ENCODE data around the gene SKIDA1.
A peak's percentile ranks its signal among the peaks of the same experiment; 100 is the strongest.

SKIDA1 gene

DNA sequence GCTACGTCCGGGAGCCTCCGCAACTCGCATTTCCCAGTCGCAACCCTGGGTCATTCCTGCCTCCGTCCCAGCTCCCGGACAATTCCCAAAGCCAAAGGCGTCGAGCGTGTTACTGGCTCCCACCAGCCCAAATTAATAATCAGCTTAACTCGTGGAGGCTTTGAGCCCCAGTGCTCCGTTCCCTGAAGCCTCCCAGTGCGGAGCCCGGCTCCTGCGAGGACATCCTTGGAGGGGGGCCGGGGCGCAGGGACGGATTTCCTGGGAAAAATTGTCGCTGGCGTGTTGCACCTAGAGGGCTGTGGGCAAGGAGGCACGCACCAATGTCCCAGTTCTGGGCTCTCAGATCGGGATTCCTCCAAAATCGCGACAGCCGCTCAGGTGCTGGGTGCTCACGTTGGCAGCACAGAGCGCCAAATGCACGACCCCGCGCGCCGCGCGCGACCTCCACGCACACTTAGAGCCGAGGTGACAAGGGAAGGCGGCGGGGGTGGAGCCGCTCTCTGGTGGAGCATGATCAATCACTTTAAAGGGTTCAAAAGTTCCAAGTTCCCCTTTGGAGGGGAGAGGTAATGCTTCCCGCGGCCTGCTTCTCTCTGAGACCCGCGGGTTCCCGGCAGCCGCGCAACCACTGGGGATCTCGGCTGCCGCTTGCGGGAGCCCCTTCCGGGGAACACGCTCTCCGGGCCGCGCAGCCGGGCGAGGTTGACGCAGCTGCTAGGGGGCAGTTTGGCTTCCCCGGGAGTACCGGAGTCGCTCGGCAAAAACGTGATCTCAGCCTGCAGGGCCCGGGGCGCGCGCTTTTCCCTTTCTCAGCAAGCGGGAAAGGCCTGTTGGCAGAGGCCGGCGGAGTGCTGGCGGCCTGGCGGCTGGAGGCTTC, 25.5 kb downstream of the SKIDA1 start:
- DNase-seq, result peak; percentile 73

GRCh38 chr10:21498986-21499385, 26.5 kb downstream of the SKIDA1 start:
- DNase-seq, result no peak

- no peak for DNase-seq
Observed at GRCh38 chr10:21498377-21498776, 27.1 kb downstream of the SKIDA1 start.

DNA sequence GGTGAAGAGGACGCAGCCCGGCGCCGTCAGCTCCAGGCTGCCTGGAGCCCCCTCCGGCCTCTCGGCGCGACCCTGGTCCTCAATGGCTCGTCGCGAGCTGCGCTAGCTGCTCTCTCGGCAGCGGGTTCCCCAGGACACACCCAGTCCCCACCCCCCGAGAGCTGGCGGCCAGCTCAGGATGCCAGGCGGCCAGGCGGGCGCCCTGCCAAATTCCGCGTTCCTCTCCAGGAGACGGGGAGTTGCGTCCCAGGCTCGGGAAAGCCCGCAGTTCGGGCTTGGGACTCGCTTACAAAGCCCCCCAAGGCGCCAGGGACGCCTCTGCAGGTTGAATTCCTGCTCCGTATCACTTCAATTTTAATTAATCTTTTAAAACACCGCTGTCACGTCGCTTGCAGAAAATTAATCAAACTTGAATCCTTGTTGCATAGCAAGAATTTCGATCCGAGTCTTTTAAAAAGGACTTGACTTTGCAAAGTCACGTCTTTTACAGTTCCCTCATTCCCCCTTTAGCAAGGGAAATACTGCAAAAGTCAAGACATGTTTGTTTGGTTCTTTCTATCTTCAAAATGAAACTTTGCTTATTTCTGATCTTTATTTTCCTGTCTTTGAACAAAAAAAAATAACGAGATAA, 28.2 kb downstream of the SKIDA1 start:
- DNase-seq, result peak; percentile 94

DNA sequence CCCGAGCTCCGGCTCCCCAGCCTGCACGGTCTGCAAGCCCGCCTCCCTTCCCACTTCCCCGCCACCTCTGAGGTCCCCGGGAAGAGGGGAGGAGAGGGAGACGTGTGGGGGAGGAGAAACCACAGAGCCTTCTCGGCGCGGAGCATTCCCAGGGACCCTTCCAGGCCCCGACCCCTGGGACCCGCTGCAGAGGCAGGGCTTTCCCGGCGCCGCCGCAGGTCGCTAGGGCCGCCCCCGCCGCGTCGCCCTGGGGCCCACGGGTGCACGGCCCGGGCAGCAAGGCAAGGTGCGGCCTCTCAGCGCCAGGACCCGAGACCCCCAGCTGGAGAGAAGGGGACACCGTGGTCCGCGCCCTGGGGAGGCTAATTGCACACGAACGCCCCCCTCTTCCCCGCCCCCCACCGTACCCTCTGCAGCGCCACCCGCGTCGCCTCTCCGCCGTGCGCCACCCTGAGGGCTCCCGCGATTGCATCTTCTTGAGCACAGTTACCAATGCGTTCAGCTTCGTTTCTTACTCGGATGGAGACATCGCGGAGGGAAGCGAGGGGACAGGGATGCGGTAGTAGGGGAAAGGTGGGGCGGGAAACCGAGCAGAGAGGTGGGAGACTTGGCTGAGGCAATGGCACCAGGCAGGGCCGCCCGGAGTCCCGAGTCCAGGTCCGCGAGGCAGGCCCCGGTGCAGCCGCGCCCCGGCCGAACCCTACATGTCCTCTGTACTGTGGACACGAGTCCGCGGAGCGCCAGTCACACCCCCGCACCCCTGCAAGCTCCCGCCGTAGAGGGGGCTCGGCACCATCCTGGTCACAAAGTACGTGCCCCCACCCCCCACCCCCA, 28.9 kb downstream of the SKIDA1 start:
- peak; percentile 77 for DNase-seq

DNA sequence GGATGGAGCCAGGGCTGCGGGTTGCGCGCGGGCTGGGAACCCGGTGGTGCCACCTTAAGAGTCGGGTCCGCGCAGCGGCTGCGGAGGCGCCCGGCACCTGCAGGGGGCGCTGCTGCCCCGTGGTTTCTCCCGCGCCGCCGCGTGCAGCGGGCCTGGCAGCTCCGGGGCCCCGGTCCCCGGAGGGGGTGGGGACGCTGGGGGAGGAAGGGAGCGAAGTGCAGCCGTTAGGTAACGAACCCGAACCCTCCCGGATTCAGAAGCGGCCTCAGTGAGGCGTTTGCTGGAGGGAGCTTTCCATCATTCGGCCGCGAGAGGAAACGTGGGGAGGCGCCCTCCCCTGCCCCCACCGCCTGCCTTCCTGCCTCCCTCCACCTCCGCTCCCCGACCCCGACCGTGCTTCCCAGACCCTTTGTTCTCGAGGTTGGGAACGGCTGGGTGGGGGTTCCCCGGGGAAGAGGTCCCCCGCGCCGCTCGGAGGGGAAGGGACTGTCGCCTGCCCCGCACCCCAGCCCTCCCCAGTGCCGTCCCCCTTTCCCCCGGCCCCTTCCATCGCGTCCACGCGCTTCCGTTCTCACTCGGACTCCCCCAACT, 29.6 kb downstream of the SKIDA1 start:
- peak; percentile 92 for DNase-seq

- DNase-seq, result peak; percentile 44
Observed at GRCh38 chr10:21495002-21495751, 30.3 kb downstream of the SKIDA1 start.

DNA sequence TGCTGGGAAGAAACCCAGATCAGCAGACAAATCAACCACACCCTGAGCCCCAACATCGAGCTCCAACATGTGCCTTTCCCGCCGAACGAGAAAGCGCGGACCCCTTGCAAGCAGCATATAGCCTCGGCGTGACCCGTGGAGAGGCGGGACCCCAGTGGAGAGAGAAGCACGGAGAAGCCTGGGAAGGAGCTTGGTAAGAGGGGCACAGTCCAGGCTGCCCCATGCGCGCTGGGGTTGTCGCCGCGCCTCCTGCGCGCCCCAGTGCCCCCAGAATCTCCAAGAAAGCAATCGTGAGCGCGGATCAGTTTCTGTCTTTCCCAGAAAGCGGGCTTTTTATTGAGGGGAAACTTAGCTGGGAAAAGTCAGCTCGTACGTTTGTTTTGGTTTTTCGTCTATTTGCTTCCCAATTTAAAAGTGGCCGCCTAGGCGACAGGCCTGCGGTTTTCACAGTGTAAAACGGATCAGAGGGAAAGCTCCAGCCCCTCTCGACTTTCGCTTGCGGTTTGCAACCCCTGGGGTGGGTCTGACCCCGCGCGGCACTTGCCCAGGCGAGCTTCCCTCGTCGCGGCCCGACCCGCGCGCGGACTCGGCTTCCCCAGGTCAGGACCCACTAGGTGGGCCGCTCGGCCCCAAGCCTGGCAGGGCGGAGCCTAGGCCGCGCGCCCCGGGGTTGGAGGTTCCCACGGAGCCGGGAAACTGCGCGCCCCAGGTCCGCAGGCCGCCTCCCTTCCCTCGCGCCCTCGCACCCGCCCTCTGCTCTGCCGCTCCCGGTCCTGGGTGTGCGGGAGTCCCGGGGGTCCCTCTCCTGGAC, 31.1 kb downstream of the SKIDA1 start:
- DNase-seq, result peak; percentile 67

DNA sequence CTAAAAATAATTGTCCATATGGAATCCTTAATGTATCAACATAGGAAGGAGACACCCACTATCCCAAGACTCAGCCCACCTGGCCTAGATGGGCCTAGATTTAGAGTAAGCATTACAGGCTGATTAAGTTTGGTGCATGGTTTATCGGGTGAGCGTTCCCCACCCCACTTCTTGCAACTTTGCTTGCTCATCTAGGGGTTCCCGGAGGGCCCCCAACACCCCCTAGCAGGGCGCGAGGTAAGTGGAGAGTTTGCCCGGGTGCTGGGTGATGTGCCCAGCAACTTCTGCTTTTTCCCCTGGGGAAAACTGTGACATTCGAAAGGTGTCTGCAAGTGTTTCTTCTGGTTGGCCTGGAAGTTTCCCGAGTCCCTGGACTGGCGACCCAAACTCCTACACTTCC, 31.7 kb downstream of the SKIDA1 start:
- DNase-seq, result no peak

DNA sequence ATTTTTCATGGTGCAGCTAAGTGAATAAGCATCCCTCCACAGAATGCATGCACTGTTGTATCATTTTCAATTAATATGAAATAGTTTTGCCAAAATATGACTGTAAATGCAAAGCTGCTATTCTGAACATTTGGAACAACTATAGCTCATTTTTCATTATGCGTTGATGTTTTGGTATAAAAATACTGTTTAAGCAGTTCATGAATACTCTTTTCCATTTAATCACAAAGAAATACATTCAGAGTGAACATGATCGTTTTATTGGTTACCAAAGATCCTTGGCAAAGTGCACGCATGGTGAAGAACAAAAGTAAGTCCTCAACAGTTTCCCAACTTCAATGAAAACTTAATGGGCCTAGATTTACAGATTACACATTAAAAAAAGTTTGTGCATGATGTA, 33.1 kb downstream of the SKIDA1 start:
- DNase-seq, result no peak

- DNase-seq, result no peak
Observed at GRCh38 chr10:21490711-21491105, 34.8 kb downstream of the SKIDA1 start.

GRCh38 chr10:21490028-21490710, 35.3 kb downstream of the SKIDA1 start:
- DNase-seq, result no peak

DNA sequence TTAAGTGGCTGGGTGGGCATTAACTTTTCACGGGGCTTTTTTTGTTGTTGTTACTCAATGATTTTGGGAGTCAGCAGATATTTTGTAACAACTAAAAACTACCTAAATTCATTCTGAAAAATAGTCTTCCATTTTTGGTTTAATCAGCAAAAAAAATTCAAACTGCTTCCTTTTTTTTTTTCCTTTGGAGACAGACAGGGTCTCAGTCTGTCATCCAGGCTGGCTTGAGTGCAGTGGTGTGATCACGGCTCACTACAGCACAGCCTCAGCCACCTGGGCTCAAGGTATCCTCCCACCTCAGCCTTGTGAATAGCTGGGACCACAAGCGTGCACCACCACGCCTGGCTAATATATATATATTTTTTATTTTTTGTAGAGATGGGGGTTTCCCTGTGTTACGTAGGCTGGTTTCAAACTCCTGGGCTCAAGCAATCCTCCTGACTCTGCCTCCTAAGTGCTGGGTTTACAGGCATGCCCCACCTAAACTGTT, 36.5 kb downstream of the SKIDA1 start:
- no peak for DNase-seq

GRCh38 chr10:21488246-21488956, 37.1 kb downstream of the SKIDA1 start:
- peak; percentile 34 for DNase-seq

DNA sequence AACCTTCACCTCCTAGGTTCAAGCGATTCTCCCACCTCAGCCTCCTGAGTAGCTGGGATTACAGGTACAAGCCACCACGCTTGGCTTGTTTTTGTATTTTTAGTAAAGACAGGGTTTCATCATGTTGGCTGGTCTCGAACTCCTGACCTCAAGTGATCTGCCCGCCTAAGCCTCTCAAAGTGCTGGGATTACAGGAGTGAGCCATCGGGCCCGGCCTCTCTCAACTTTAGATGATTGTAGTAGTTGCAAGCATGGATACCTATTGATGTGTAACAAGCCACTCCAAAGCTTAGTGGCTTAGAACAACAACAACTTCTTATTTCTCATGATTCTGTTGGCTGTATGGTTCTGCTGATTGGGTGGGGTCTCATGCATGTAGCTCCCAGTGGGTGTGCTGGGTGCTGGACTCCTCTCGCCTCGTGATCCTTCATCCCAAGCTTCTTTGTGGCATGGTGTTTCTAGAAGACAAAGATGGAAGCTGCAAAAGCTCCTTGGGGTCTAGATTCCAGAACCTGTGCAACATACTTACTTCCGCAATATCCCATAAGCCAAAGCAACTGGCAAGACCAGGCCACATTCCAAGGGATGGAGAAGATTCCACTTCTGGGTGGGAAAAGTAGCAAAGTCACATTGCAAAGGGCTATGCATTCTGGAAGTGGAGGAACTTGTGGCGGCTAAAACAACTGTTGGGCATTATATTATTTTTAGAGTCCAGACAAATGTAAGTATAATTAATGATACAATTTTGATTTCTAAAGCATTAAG, 37.9 kb downstream of the SKIDA1 start:
- no peak for DNase-seq

- DNase-seq, result no peak
Observed at GRCh38 chr10:21482821-21483220, 42.7 kb downstream of the SKIDA1 start.

GRCh38 chr10:21481407-21481806, 44.1 kb downstream of the SKIDA1 start:
- no peak for DNase-seq

- DNase-seq, result no peak
Observed at GRCh38 chr10:21479570-21480315, 45.7 kb downstream of the SKIDA1 start.
